Fibroblast of mammary gland (primary cell): Measurements from ENCODE around the gene CCDC158.

Experiments used
- DNase-seq: peaks from one replicate; pipeline ENCODE4 v3.0.0-alpha.2; 2010; ENCODE audit warnings: low read depth
- H3K4me3 ChIP-seq: 2 replicates; pipeline ENCODE4 v1.5.1; 2011; ENCODE audit warnings: low read depth, mild to moderate bottlenecking, low read length, moderate library complexity; ENCODE audit not compliant: control insufficient read depth
- CTCF ChIP-seq: conservative IDR thresholded peaks from 2 replicates; pipeline ENCODE4 v1.5.1; 2011; ENCODE audit warnings: low read depth, low read length, inconsistent platforms; ENCODE audit not compliant: control insufficient read depth, insufficient read depth

Gene CCDC158

GRCh38 chr4:76279462-76279861 is 141.5 kb downstream of the CCDC158 start:
- TF ChIP-seq CTCF = no peak
- DNase-seq = no peak
- no peak overlapping the region for H3K4me3 ChIP-seq

GRCh38 chr4:76278583-76278982 is 142.4 kb downstream of the CCDC158 start:
- TF ChIP-seq CTCF = no peak
- no peak overlapping the region for H3K4me3 ChIP-seq
- no peak for DNase-seq

- DNase-seq = no peak
- TF ChIP-seq CTCF = no peak
- H3K4me3 ChIP-seq = no peak overlapping the region
Measured at GRCh38 chr4:76277667-76278066, 143.3 kb downstream of the CCDC158 start.

- no peak overlapping the region for H3K4me3 ChIP-seq
- no peak for TF ChIP-seq CTCF
- DNase-seq = no peak
Measured at GRCh38 chr4:76276813-76277212, 144.1 kb downstream of the CCDC158 start.

- TF ChIP-seq CTCF = no peak
- DNase-seq = no peak
Measured at GRCh38 chr4:76275486-76276124, 145.3 kb downstream of the CCDC158 start.

GRCh38 chr4:76272999-76273398 is 147.9 kb downstream of the CCDC158 start:
- no peak overlapping the region for H3K4me3 ChIP-seq
- no peak for TF ChIP-seq CTCF
- no peak for DNase-seq

More at GRCh38 chr4:76275486-76276124, 145.3 kb downstream of the CCDC158 start:
- no peak overlapping the region for H3K4me3 ChIP-seq

GRCh38 chr4:76272582-76272981 is 148.4 kb downstream of the CCDC158 start:
- TF ChIP-seq CTCF = no peak
- H3K4me3 ChIP-seq = no peak overlapping the region
- DNase-seq = no peak
